Osteoblast (primary cell): ENCODE data around the gene ZEB2. TPM values are rescaled to one million over a fixed set of nuclear protein-coding genes. Genes with fewer than 3 reads are reported as not detected.

Experiments
- DNase-seq: peaks from one replicate; pipeline ENCODE4 v3.0.0; 2011; ENCODE audit warnings: low spot score, mixed read lengths; ENCODE audit not compliant: insufficient read length; ENCODE audit errors: missing footprints
- H2AFZ ChIP-seq: 2 replicates; pipeline ENCODE4 v1.6.0; 2011; ENCODE audit warnings: mild to moderate bottlenecking, low read length
- H3K27ac ChIP-seq: 2 replicates; pipeline ENCODE4 v1.5.1; 2011; ENCODE audit warnings: mild to moderate bottlenecking, low read depth, low read length, moderate library complexity
- H3K27me3 ChIP-seq: 2 replicates; pipeline ENCODE4 v1.6.0; 2012; ENCODE audit warnings: mild to moderate bottlenecking, control low read depth, inconsistent platforms, low read length, moderate library complexity; ENCODE audit not compliant: insufficient read depth
- H3K36me3 ChIP-seq: 2 replicates; pipeline ENCODE4 v1.5.1; 2011; ENCODE audit warnings: mild to moderate bottlenecking, low read length, control low read depth, moderate library complexity; ENCODE audit not compliant: insufficient read depth
- H3K4me1 ChIP-seq: 2 replicates; pipeline ENCODE4 v1.5.1; 2011; ENCODE audit warnings: mild to moderate bottlenecking, low read length, control low read depth, moderate library complexity; ENCODE audit not compliant: insufficient read depth
- H3K4me2 ChIP-seq: 2 replicates; pipeline ENCODE4 v1.6.0; 2011; ENCODE audit warnings: mild to moderate bottlenecking, low read length; ENCODE audit not compliant: insufficient read depth
- H3K4me3 ChIP-seq: fragments of 200-600 bp; sonication (generic); 3 replicates; pipeline ENCODE4 v1.5.1; 2012; ENCODE audit warnings: mild to moderate bottlenecking, low read length, inconsistent platforms; ENCODE audit not compliant: insufficient read depth
- H3K79me2 ChIP-seq: 2 replicates; pipeline ENCODE4 v1.6.0; 2012; ENCODE audit warnings: mild to moderate bottlenecking, low read length, control low read depth, inconsistent platforms; ENCODE audit not compliant: insufficient read depth
- H3K9me3 ChIP-seq: 2 replicates; pipeline ENCODE4 v1.5.1; 2011; ENCODE audit warnings: low read depth, low read length, control low read depth
- H4K20me1 ChIP-seq: 2 replicates; pipeline ENCODE4 v1.6.0; 2012; ENCODE audit warnings: mild to moderate bottlenecking, low read length, control low read depth; ENCODE audit not compliant: insufficient read depth
- total RNA-seq: library from RNA; depleted of rRNA; stranded (reverse); fragments of >200 nt; gene quantifications from 2 replicates; pipeline ENCODE4 v1.2.3, GENCODE V29; 2012
- TF ChIP-seq, protein P1 (sequence below): IDR thresholded peaks from 2 replicates; pipeline ENCODE4 v1.5.1; 2011; ENCODE audit warnings: mild to moderate bottlenecking, low read depth, low read length, moderate library complexity; ENCODE audit errors: extremely low read depth

ZEB2 gene
- total RNA-seq, 1 donor = 119 TPM

DNA sequence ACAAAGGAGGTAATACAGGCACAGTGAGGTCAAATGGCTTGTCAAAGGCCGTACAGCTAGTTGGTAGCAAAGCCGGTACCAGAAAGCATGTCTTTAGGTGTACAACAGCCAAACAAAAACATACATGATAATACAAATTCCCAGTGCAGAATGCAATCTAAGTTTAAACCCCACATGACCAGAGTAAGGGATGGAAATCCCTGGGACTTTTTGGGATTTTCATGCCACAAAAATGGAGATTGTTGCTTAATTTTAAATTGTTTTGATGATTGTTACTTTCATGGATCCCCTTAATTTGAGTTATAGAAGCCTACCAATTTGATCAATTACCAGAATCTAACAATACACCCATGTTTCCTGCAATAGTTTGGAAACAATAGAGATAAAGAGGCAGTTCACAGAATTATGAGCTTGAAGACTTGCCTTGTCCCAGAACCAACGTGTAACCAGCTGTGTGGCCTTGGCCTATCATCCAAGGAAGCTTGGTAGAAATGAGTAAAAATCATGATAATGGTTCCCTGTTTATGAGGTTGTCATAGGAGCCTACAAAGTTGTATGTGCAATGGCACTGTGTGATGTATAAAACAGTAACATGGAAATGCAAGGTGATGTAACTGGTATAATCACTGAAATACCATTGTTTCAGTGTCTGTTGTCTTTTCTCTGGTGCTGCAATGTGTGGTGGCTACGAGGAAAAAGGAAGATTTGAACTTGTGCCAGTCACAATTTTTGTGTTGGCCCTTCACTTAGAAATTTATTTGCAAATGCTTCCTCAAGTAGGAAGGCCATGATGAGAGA lies 85.3 kb downstream of the ZEB2 start:
- no peak for DNase-seq
- H3K79me2 ChIP-seq = peaks cover 99% of the 10 kb centered on the region
- no peak overlapping the region for H3K4me2 ChIP-seq

DNA sequence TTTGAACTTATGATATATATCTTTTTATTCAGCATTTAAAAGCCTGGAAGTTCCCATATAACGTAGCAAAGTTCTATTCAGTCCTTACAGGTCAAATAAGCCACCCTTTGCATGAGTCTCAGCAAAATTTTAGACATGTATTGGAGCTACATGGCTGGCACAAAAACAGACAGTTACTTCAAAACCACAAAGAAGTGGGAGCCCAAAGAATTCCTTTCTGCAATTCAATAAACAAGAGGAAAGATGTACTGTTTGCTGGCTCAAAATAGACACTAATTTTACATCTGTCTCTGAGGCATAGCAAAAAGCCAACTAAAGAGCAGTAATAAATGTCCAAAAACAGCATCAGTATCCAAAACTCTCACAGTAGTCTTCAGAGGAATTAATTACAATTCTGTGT lies 87.0 kb downstream of the ZEB2 start:
- Histone ChIP-seq H2AFZ (no peak overlapping the region), H3K27ac (no peak overlapping the region), H4K20me1 (peaks cover 15% of the 10 kb centered on the region), H3K9me3 (no peaks in the 10 kb centered on the region), H3K4me2 (no peak overlapping the region), H3K4me3 (no peak overlapping the region), H3K4me1 (peaks cover 16% of the 10 kb centered on the region), H3K27me3 (no peaks in the 10 kb centered on the region), H3K36me3 (peaks cover 24% of the 10 kb centered on the region), H3K79me2 (peaks cover 98% of the 10 kb centered on the region)
- TF ChIP-seq, protein P1, sequence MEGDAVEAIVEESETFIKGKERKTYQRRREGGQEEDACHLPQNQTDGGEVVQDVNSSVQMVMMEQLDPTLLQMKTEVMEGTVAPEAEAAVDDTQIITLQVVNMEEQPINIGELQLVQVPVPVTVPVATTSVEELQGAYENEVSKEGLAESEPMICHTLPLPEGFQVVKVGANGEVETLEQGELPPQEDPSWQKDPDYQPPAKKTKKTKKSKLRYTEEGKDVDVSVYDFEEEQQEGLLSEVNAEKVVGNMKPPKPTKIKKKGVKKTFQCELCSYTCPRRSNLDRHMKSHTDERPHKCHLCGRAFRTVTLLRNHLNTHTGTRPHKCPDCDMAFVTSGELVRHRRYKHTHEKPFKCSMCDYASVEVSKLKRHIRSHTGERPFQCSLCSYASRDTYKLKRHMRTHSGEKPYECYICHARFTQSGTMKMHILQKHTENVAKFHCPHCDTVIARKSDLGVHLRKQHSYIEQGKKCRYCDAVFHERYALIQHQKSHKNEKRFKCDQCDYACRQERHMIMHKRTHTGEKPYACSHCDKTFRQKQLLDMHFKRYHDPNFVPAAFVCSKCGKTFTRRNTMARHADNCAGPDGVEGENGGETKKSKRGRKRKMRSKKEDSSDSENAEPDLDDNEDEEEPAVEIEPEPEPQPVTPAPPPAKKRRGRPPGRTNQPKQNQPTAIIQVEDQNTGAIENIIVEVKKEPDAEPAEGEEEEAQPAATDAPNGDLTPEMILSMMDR = no peak
- DNase-seq = no peak

More for the DNA sequence above, 85.3 kb downstream of the ZEB2 start:
- peaks cover 12% of the 10 kb centered on the region for H3K4me1 ChIP-seq
- peaks cover 16% of the 10 kb centered on the region for H3K36me3 ChIP-seq
- H2AFZ ChIP-seq = no peak overlapping the region
- H3K9me3 ChIP-seq = no peaks in the 10 kb centered on the region
- no peaks in the 10 kb centered on the region for H3K27me3 ChIP-seq
- H4K20me1 ChIP-seq = peaks cover 15% of the 10 kb centered on the region
- TF ChIP-seq, protein P1 = no peak
- H3K4me3 ChIP-seq = no peak overlapping the region
- no peak overlapping the region for H3K27ac ChIP-seq

GRCh38 chr2:144431998-144432397 lies 87.9 kb downstream of the ZEB2 start:
- peaks cover 22% of the 10 kb centered on the region for H3K36me3 ChIP-seq
- peaks cover 15% of the 10 kb centered on the region for H4K20me1 ChIP-seq
- no peak overlapping the region for H3K27ac ChIP-seq
- H2AFZ ChIP-seq = no peak overlapping the region
- H3K79me2 ChIP-seq = peaks cover 88% of the 10 kb centered on the region
- H3K4me2 ChIP-seq = no peak overlapping the region
- peaks cover 23% of the 10 kb centered on the region for H3K4me1 ChIP-seq
- H3K4me3 ChIP-seq = no peak overlapping the region
- no peak for DNase-seq
- H3K9me3 ChIP-seq = no peaks in the 10 kb centered on the region
- H3K27me3 ChIP-seq = no peaks in the 10 kb centered on the region
- TF ChIP-seq, protein P1 = no peak

DNA sequence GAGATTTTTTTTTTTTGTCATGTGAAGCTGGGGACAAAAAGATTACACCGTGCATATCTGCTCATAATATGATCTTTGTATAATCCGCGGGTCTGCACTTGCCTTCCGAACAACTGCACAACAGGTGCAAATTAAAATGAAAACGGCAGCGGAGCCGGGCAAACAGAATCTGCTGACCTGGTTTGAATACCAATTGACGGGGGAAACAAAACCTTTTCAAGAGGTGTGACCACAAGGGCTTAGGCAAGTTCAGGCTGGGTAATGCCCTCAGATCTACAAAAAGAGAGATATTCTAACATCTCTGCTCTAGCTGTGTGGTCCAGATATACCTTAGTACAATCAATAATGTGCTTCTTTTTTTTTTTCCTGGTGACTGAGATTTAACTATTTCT lies 88.5 kb downstream of the ZEB2 start:
- Histone ChIP-seq H3K36me3 (peaks cover 22% of the 10 kb centered on the region), H3K79me2 (peaks cover 86% of the 10 kb centered on the region), H3K4me2 (no peak overlapping the region), H3K4me3 (no peak overlapping the region), H3K4me1 (peaks cover 28% of the 10 kb centered on the region), H3K27me3 (no peaks in the 10 kb centered on the region), H4K20me1 (peaks cover 15% of the 10 kb centered on the region), H3K27ac (peak overlapping the region; percentile 71), H3K9me3 (no peaks in the 10 kb centered on the region), H2AFZ (no peak overlapping the region)
- DNase-seq = no peak
- TF ChIP-seq, protein P1 = no peak
